Muscle of arm (tissue), 14 donors: Measurements from ENCODE around the gene KCNQ2. TPM values are rescaled to one million over a fixed set of nuclear protein-coding genes. Genes with fewer than 3 reads are reported as not detected.
"Not testable (repeated sequence)": the region's sequence is repeated elsewhere in the genome, so short reads cannot be mapped to it uniquely, and the experiment has no call there.

Source experiments
- DNase-seq: peaks from one replicate; pipeline ENCODE4 v3.0.0-alpha.2; 2013
- long read RNA-seq, 11 donors: transcript quantifications; one replicate each; lab custom pipeline, GENCODE V29; 2026
- polyA plus RNA-seq, 12 donors: library from polyadenylated mRNA; unstranded; fragments of 120-200 nt; gene quantifications; one replicate each; pipeline ENCODE4 v1.2.1, GENCODE V29; 2013; ENCODE audit not compliant: insufficient read length in 12 of 12

KCNQ2 gene
- 1 to 10 TPM in 11 of 12 donors, not detected in 1; 1.6 to 5.4 (median 2.9) TPM for polyA plus RNA-seq
- long read RNA-seq, donor 1, partial matches to known transcripts = 0 of 1 reads
- long read RNA-seq, donor 1, other reads (novel, unspliced or antisense) = 0 of 1 reads
- long read RNA-seq, donor 2, partial matches to known transcripts = 716 of 752 reads
- long read RNA-seq, donor 2, other reads (novel, unspliced or antisense) = 35 of 752 reads
- long read RNA-seq, donor 3, partial matches to known transcripts = 0 of 1 reads
- long read RNA-seq, donor 3, other reads (novel, unspliced or antisense) = 0 of 1 reads
- long read RNA-seq, donor 4 = 0 reads
- long read RNA-seq, donor 5, partial matches to known transcripts = 0 of 1 reads
- long read RNA-seq, donor 5, other reads (novel, unspliced or antisense) = 0 of 1 reads
- long read RNA-seq, donor 6 = 0 reads
- long read RNA-seq, donor 7, partial matches to known transcripts = 0 of 1 reads
- long read RNA-seq, donor 7, other reads (novel, unspliced or antisense) = 0 of 1 reads
- long read RNA-seq, donor 8, partial matches to known transcripts = 0 of 2 reads
- long read RNA-seq, donor 8, other reads (novel, unspliced or antisense) = 0 of 2 reads
- long read RNA-seq, donor 9, partial matches to known transcripts = 0 of 1 reads
- long read RNA-seq, donor 9, other reads (novel, unspliced or antisense) = 0 of 1 reads
- long read RNA-seq, donor 10, partial matches to known transcripts = 979 of 1,024 reads
- long read RNA-seq, donor 10, other reads (novel, unspliced or antisense) = 44 of 1,024 reads
- long read RNA-seq, donor 11, partial matches to known transcripts = 839 of 862 reads
- long read RNA-seq, donor 11, other reads (novel, unspliced or antisense) = 22 of 862 reads

GRCh38 chr20:63471981-63472831, at the start of gene KCNQ2:
Gene KCNQ2, minus strand, starts transcription at chr20:63472655. Its CDS starts 192 bp downstream, at chr20:63472463.
- no peak for DNase-seq

GRCh38 chr20:63521602-63522001, 49.1 kb upstream of the KCNQ2 start:
- DNase-seq = no peak

DNA sequence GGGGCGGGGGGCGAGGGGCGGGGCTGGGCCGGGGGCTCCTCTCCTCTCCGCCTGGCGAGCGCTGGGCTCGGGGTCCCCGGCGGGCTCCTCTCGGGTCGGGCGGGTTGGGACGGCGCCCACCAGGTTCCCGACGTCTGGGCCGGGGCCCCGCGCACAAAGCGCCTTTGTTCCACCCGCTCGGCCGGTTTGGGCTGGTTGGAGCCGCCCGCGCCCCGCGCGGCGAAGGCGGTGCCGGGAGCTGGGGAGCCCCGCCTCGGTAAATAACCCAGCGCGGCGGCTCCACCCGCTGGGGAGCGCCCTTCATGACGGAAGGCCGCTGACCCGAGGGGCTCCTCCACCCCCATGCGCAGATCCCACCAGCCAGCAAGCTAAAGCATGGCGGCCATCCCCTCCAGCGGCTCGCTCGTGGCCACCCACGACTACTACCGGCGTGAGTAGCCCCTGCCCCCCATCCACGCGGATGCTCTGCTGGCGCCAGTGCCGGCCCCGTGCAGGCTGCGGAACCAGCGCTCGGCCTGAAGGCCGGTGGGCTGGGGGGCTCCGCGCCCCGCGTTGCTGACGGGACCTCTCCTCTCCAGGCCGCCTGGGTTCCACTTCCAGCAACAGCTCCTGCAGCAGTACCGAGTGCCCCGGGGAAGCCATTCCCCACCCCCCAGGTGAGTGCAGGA, 48.6 kb upstream of the KCNQ2 start:
- DNase-seq = peak; percentile 75

GRCh38 chr20:63520504-63520933, 48.1 kb upstream of the KCNQ2 start, which contains the start of gene PPDPF:
Gene PPDPF, plus strand, starts transcription at chr20:63520765. Its CDS starts 544 bp downstream, at chr20:63521309.
- peak; percentile 85 for DNase-seq

DNA sequence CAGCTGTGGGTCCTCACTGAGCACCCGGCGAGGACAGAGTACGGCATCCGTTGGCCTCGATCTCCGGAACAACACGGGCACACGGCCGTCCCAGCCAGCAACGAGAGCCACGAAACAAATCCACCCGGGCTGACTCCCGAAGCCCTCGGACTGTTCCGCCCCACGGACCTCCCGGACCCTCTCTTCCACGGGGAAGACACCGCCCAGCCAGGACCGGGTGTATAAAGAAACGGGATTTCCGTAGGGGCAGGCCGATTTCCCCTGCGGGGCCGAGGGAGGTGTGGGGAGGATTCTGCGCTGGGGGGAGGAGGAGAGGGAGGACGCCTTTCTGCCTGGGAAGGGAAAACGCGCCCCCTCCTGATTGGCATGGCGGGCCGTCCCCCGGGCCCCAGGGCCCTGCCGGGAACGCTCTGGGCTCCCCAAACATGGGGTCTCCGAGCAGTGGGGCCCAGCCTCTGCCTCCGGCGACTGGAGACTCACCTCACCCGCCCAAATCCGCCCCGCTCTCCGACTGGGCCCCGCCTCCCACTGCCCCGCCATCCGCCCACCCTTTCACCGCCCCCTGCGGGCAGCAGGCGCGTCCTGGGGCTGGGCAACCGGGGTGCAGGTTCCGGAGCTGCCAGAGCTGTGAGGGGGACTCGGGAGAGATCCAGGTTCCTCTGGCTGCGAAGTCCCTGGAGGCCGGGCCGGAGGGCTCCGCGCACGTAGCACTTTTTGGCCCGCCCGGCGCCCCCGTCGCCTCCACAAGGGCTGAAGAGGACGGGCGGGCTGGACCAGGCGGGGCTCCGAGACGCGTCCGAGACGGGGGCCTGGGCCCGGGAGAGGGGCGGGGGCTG, 47.4 kb upstream of the KCNQ2 start:
- peak; percentile 69 for DNase-seq

GRCh38 chr20:63518946-63519667, 46.7 kb upstream of the KCNQ2 start:
- no peak for DNase-seq

DNA sequence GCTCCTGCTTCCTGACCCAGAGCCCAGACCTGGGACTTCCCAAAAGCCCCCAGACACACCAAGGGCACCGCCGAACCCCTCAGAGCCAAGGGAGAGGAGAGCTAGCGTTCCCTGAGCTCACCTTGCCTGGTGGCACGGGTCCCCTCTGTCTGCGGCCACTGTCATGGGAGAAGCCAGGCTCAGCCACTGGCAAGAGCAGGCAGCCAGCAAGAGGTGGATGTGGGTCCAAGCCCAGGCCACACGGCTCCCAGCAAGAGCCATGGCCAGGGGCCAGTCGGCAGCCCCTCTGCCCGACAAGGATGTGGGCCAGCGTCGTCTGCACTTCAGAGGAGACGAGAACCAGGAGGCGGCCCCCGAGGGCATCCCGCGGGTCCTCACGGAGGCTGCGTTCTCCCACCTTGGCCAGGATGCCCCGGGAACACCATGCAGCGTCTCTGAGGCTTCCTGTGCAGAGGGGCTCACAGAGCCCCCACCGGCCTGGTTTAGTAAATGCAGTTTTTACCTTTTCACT, 46.0 kb upstream of the KCNQ2 start:
- DNase-seq = no peak

- no peak for DNase-seq
Measured at GRCh38 chr20:63517376-63518309, 45.2 kb upstream of the KCNQ2 start.

- DNase-seq = not testable (repeated sequence)
Measured at GRCh38 chr20:63514520-63514919, 42.1 kb upstream of the KCNQ2 start.

DNA sequence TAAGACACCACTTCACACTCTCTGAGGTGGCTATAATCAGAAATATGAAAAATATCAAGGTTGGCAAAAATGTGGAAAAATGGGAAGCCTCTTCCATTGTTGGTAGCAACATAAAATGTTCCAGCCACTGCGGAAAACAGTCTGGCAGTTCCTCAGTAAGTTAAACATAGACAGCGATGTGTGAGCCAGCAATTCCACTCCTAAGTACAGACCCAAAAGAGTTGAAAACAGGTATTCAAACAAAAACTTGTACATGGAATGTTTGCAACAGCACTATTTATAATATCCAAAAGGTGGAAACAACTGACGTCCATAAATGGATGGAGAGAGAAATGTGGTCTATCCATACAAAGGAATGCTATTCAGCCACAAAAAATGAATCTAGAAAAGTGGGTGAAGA, 40.8 kb upstream of the KCNQ2 start:
- no peak for DNase-seq

DNA sequence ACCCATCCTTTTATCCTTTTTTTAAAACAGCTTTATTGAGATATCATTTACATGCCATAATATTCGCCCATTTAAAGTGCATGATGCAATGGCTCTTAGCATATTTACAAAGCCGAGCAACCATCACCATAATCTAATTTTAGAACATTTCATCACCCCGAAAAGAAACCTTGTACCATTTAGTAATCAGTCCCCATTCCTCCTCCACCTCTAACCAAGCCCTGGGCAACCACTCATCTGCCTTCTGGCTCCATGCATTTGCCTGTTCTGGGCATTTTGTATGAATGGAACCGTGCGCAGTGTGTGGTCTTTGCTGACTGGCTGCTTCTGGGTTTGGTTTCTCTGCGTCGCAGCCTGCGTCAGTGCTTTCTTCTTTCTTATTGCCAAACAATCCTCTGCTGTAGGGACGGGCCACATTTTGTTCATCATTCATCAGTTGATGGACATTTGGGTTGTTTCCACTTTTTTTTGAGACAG, 36.7 kb upstream of the KCNQ2 start:
- no peak for DNase-seq

DNA sequence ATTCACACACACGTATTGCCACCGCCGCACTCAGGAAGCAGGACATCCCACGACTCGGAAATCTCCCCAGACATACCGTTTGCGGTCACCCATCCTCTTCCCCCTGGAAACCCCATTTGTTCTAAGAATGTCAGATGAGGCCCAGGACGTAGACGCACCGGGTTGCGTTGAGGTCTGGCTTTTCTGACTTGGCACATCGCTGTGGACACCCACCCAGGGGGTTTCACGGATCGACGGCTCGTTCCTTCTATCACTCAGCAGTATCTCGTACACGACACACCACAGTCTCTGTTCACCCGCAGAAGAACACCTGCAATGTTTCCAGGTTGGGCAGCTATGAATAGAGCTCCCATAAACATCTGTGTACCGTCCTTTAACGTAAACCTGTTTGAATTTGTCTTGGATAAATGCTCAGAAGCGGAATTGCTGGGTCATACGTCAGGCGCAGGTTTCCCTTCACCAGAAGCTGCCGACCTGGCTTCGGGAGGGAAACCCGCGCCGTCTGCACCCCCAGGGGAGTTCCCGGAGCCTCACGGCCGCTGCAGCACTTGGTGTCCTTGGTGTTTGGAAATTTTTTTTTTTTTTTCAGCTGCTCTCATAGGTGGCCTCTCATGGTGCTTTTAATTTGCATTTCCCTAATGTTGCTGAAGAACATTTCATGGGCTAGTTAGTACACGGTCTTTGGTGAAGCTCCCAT, 35.8 kb upstream of the KCNQ2 start:
- DNase-seq = no peak

DNA sequence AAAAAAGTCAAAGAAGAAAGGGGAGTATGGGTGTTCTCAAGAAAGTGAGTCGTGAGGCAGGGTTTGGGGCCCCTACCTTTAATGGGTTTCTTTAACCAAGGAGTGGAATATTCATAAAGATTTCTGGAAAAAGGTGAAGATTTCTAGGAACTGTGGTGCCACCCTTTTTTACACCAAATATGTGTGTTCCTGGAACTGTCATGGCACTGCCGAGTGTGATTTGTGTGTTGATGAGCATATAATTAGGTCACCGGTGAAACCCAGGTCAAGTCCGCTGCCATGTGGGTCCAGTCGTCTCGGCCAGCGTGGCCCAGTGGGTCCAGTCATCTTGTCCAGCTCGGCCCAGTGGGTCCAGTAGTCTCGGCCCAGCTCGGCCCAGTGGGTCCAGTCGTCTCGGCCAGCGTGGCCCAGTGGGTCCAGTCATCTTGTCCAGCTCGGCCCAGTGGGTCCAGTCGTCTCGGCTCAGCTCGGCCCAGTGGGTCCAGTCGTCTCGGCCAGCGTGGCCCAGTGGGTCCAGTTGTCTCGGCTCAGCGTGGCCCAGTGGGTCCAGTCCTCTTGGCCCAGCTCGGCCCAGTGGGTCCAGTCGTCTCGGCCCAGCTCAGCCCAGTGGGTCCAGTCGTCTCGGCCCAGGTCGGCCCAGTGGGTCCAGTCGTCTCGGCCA, 34.8 kb upstream of the KCNQ2 start:
- no peak for DNase-seq

DNA sequence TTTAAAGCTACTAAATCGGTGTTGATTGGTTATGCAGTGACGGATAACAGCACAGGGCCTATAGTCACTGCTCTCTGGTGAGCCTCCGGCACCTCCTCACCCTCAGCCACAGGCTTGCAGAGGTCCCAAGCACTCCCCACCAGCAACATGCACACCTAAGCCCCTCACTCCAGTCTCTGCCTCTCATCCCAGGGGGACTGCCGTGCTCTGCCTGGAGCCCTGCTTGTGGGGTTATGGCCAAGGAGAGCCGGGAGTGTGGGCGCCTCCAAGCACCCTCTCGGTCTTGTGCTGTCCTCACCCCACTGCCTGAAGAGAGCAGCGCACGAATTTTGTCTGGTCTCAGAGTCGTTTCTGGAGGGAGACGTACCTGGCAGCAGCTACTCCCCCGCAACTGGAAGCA, 33.3 kb upstream of the KCNQ2 start:
- DNase-seq = no peak

- no peak for DNase-seq
Measured at GRCh38 chr20:63505281-63505680, 32.8 kb upstream of the KCNQ2 start.

DNA sequence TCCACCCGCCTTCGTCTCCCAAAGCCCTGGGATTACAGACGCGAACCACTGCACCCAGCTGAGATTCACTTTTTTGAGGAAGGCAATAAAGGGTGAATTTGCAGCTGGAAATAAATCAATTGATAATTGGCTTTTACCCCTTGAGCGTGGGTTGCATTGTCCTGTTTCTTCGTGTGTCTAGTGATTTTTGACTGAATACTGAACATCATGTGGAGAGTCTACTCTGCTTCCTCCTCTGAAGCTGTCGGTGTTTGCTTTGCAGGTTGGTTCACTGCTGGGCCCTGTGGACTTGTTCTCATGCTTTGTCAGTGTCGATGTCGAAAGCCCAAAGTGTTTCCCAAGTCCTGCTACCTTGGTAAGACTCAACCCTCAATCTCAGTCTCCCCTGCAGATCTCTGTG, 32.2 kb upstream of the KCNQ2 start:
- DNase-seq = no peak

- DNase-seq = no peak
Measured at GRCh38 chr20:63503524-63503923, 31.1 kb upstream of the KCNQ2 start.
